ENCODE results near the gene TBC1D3I. TPM values are rescaled to one million over a fixed set of nuclear protein-coding genes. Genes with fewer than 3 reads are reported as not detected.
"Not testable (repeated sequence)": the region's sequence is repeated elsewhere in the genome, so short reads cannot be mapped to it uniquely, and the experiment has no call there.

The TBC1D3I gene
- total RNA-seq, 1 donor from 2014 or later, result 0.19 TPM

- DNase-seq (ENCODE audit: low spot score), result not testable (repeated sequence)
Measured at GRCh38 chr17:36207383-36207782, 57.0 kb downstream of the TBC1D3I start.

GRCh38 chr17:36206486-36206821 is 57.9 kb downstream of the TBC1D3I start:
- DNase-seq (ENCODE audit: low spot score), result not testable (repeated sequence)

- DNase-seq (ENCODE audit: low spot score), result no peak
Measured at GRCh38 chr17:36205637-36206485, 58.5 kb downstream of the TBC1D3I start.

GRCh38 chr17:36204724-36205500 is 59.5 kb downstream of the TBC1D3I start:
- no peak for DNase-seq (ENCODE audit: low spot score)

Other genes with a start within 250 kb of the TBC1D3I start
- gene CCL23, start 246.6 kb downstream of the TBC1D3I start, total RNA-seq, result 5.2 TPM
- 51.9 TPM for gene CCL18, start 200.3 kb downstream of the TBC1D3I start, total RNA-seq
- gene CCL3, start 174.4 kb downstream of the TBC1D3I start, total RNA-seq, result 33.7 TPM
- gene CCL4, start 160.7 kb downstream of the TBC1D3I start, total RNA-seq, result 25.3 TPM
- gene TBC1D3B, start 87.9 kb downstream of the TBC1D3I start, total RNA-seq, result 3.3 TPM
- gene CCL3L1, start 67.8 kb downstream of the TBC1D3I start, total RNA-seq, result 1.2 TPM
- 1.2 TPM for gene CCL4L2, start 53.5 kb downstream of the TBC1D3I start, total RNA-seq
- not detected for gene TBC1D3G, start 59.3 kb upstream of the TBC1D3I start, total RNA-seq
- not detected for gene TBC1D3H, start 123.9 kb upstream of the TBC1D3I start, total RNA-seq
- 19.1 TPM for gene ZNHIT3, start 222.1 kb upstream of the TBC1D3I start, total RNA-seq